ENCODE measurements around the gene SLC28A1.

Gene SLC28A1

GRCh38 chr15:84953726-84954125, 69.3 kb downstream of the SLC28A1 start:
- TF ChIP-seq CTCF (IDR thresholded peaks at IDR 0.05; ENCODE audit: low read depth, low read length, missing control alignments): no peak
- no peak for DNase-seq (ENCODE audit: low read depth)
- no peak overlapping the region for H3K4me3 ChIP-seq (ENCODE audit: low read depth, low read length)

- H3K4me3 ChIP-seq (ENCODE audit: low read depth, low read length): no peak overlapping the region
- TF ChIP-seq CTCF (IDR thresholded peaks at IDR 0.05; ENCODE audit: low read depth, low read length, missing control alignments): peak; percentile 74
- DNase-seq (ENCODE audit: low read depth): no peak
These were observed 70.8 kb downstream of the SLC28A1 start for GRCh38 chr15:84955089-84955848.

GRCh38 chr15:84956199-84956598, 71.7 kb downstream of the SLC28A1 start:
- no peak for DNase-seq (ENCODE audit: low read depth)
- H3K4me3 ChIP-seq (ENCODE audit: low read depth, low read length): no peak overlapping the region
- no peak for TF ChIP-seq CTCF (IDR thresholded peaks at IDR 0.05; ENCODE audit: low read depth, low read length, missing control alignments)

GRCh38 chr15:84960391-84961113, 76.1 kb downstream of the SLC28A1 start:
- DNase-seq (ENCODE audit: low read depth): no peak
- no peak overlapping the region for H3K4me3 ChIP-seq (ENCODE audit: low read depth, low read length)
- no peak for TF ChIP-seq CTCF (IDR thresholded peaks at IDR 0.05; ENCODE audit: low read depth, low read length, missing control alignments)

GRCh38 chr15:84961114-84961452, 76.6 kb downstream of the SLC28A1 start:
- DNase-seq (ENCODE audit: low read depth): no peak
- TF ChIP-seq CTCF (IDR thresholded peaks at IDR 0.05; ENCODE audit: low read depth, low read length, missing control alignments): no peak
- H3K4me3 ChIP-seq (ENCODE audit: low read depth, low read length): no peak overlapping the region

GRCh38 chr15:84961707-84962106, 77.2 kb downstream of the SLC28A1 start:
- no peak for DNase-seq (ENCODE audit: low read depth)
- no peak overlapping the region for H3K4me3 ChIP-seq (ENCODE audit: low read depth, low read length)
- no peak for TF ChIP-seq CTCF (IDR thresholded peaks at IDR 0.05; ENCODE audit: low read depth, low read length, missing control alignments)
